Adrenal gland (tissue), 12 donors: ENCODE measurements around the gene ZBTB4. TPM values are rescaled to one million over a fixed set of nuclear protein-coding genes. Genes with fewer than 3 reads are reported as not detected.

Source experiments
- DNase-seq, 7 donors: peaks; one replicate each; pipeline ENCODE4 v3.0.0-alpha.2; 2019 to 2020
- H3K27ac ChIP-seq, 5 donors: fragments of 200-600 bp; sonication (generic) in 4 of 5; 1 replicate in 3 of 5; 2 replicates in 2 of 5; pipeline versions ENCODE4 v1.5.1 to v1.8.0; 2016 to 2020; ENCODE audit warnings: mild to moderate bottlenecking in 1 of 5
- H3K27me3 ChIP-seq: fragments of 200-600 bp; 2 replicates; pipeline ENCODE4 v1.8.0; 2021
- H3K36me3 ChIP-seq, 2 donors: fragments of 200-600 bp; replicated peaks in 1 of 2; 1 replicate in 1 of 2; 2 replicates in 1 of 2; pipeline versions ENCODE4 v1.5.1 to v1.8.0; 2018 to 2022
- H3K4me1 ChIP-seq, 2 donors: fragments of 200-600 bp; replicated peaks in 1 of 2; 1 replicate in 1 of 2; 2 replicates in 1 of 2; pipeline versions ENCODE4 v1.5.1 to v1.8.0; 2018 to 2021
- H3K4me3 ChIP-seq, 4 donors: fragments of 200-600 bp; sonication (generic) in 3 of 4; one replicate each; pipeline ENCODE4 v1.5.1; 2016 to 2018
- H3K9me3 ChIP-seq, 3 donors: fragments of 200-600 bp; sonication (generic) in 1 of 3; replicated peaks in 1 of 3; 1 replicate in 2 of 3; 2 replicates in 1 of 3; pipeline versions ENCODE4 v1.5.1 to v1.8.0; 2016 to 2021
- POLR2A ChIP-seq, 2 donors: fragments of 450-650 bp; IDR thresholded peaks; one replicate each; pipeline ENCODE4 v1.6.1; 2017; ENCODE audit warnings: antibody characterized with exemption in 2 of 2, mild to moderate bottlenecking in 2 of 2, moderate library complexity in 1 of 2
- WGBS, 4 donors: extraction: QIAGEN DNeasy Blood & Tissue Kit in 2 of 4; methylation state at CpG; one replicate each; pipeline versions ENCODE4 v1.1.5 to v1.1.7; 2013 to 2017; 5-methylcytosine and 5-hydroxymethylcytosine counted together
- intact Hi-C, 2 donors: fragments of 100-400 bp; cut with DNase I; formaldehyde crosslinking; loops; one replicate each; pipeline versions ENCODE4 v1.14.1 to v1.15.0; 2022 to 2023
- polyA plus RNA-seq, 3 donors: library from polyadenylated mRNA; stranded (reverse); fragments of 200-250 nt in 2 of 3; fragments of 350-450 nt in 1 of 3; fragmentation: Illumina TruSeq in 1 of 3; extraction: RNeasy Lipid Tissue Mini Kit (QIAGEN cat#74804) in 1 of 3; gene quantifications; one replicate each; pipeline ENCODE4 v1.2.3, GENCODE V29; 2013 to 2014
- total RNA-seq, 9 donors: library from RNA; depleted of rRNA in 4 of 9; stranded (reverse); fragments of >200 nt in 4 of 9; fragments of 120-200 nt in 1 of 9; fragmentation: NEBNext Ultra II Directional in 1 of 9; extraction: Animal tissue kit (Norgen Biotek cat#: 25700) in 1 of 9; gene quantifications; one replicate each; pipeline versions ENCODE4 v1.1.0 to v1.2.4, GENCODE V29; 2013 to 2023
- TF ChIP-seq, protein P1 (sequence below), 6 experiments: fragments of 450-650 bp in 4 of 6; fragments of 200-600 bp in 2 of 6; sonication (generic) in 1 of 6; IDR thresholded peaks; 1 replicate in 5 of 6; 2 replicates in 1 of 6; pipeline versions ENCODE4 v1.5.1 to v1.8.0; 2016 to 2021; ENCODE audit warnings: antibody characterized with exemption in 6 of 6, mild to moderate bottlenecking in 2 of 6, moderate library complexity in 1 of 6
- donor health status: healthy with polysubstance abuse.
- donor health status: Bipolar disorder and iron deficiency.
- donor health status: DM: yes; HTN: yes; CAD: no.
- donor health status: DM: no; HTN: no; CAD: no.
- donor health status: DM: no; HTN: no; CAD: no.
- donor health status: DM: yes; HTN: yes; CAD: no.

ZBTB4 gene
- total and polyA plus RNA-seq, 12 donors, result 16.6 to 111 (median 66.5) TPM

DNA sequence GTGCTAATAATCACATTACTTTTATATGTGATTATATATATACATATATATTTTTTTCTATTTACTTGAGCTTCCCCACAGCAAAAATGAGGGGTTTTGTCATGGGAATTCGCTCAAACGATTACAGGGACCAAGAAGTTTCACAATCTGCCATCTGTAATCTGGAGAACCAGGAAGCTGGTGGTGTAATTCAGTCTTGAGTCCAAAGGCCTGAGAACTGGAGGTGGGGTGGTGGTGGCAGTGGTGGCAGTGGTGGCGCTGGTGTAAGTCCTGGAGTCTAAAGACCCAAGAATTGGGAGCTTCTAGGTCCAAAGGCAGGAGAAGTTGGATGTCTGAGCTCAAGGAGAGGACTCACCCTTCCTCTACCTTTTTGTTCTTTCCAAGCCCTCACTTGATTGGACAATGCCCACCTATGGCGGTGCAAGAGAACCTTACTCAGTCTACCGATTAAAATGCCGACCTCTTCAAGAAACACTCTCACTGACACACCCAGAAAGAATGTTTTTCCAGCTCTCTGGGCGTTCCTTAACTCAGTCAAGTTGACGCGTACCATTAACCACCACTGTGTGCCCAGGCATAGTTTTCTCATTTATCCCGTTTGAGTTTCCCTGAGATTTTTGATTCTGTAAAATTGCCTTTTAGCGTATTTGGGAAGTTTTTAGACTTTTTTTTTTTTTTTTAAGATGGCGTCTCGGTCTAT, 36.6 kb upstream of the ZBTB4 start:
- H3K4me3 ChIP-seq, result no peak overlapping the region
- no peaks in the 10 kb centered on the region for H3K9me3 ChIP-seq
- no peaks in the 10 kb centered on the region for H3K27me3 ChIP-seq
- WGBS, 4 donors, result 84 to 91% (median 89%) methylated on average over 13 of the region's 13 CpGs
- peaks cover 0 to 34% of the 10 kb centered on the region in 2 donors for H3K36me3 ChIP-seq
- no peak for TF ChIP-seq POLR2A (IDR thresholded peaks at IDR 0.05)
- TF ChIP-seq, protein P1, sequence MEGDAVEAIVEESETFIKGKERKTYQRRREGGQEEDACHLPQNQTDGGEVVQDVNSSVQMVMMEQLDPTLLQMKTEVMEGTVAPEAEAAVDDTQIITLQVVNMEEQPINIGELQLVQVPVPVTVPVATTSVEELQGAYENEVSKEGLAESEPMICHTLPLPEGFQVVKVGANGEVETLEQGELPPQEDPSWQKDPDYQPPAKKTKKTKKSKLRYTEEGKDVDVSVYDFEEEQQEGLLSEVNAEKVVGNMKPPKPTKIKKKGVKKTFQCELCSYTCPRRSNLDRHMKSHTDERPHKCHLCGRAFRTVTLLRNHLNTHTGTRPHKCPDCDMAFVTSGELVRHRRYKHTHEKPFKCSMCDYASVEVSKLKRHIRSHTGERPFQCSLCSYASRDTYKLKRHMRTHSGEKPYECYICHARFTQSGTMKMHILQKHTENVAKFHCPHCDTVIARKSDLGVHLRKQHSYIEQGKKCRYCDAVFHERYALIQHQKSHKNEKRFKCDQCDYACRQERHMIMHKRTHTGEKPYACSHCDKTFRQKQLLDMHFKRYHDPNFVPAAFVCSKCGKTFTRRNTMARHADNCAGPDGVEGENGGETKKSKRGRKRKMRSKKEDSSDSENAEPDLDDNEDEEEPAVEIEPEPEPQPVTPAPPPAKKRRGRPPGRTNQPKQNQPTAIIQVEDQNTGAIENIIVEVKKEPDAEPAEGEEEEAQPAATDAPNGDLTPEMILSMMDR (IDR thresholded peaks at IDR 0.05), result no peak
- DNase-seq, result no peak
- no peaks in the 10 kb centered on the region for H3K4me1 ChIP-seq
- no peak overlapping the region for H3K27ac ChIP-seq
- intact Hi-C loops, result loop anchor here in 1 of 2 donors (5.0 kb wide), 1 partner anchor 46 kb away; the partner anchor contains the start of gene SENP3

DNA sequence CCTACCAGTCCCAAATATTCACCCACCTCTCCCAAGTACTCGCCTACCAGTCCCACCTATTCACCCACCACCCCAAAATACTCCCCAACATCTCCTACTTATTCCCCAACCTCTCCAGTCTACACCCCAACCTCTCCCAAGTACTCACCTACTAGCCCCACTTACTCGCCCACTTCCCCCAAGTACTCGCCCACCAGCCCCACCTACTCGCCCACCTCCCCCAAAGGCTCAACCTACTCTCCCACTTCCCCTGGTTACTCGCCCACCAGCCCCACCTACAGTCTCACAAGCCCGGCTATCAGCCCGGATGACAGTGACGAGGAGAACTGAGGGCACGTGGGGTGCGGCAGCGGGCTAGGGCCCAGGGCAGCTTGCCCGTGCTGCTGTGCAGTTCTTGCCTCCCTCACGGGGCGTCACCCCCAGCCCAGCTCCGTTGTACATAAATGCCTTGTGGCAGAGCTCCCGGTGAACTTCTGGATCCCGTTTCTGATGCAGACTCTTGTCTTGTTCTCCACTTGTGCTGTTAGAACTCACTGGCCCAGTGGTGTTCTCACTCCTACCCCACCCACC, 34.5 kb upstream of the ZBTB4 start:
- intact Hi-C loops, result no loop called here
- DNase-seq, result no peak
- peaks cover 0 to 55% of the 10 kb centered on the region in 2 donors for H3K36me3 ChIP-seq
- no peak for TF ChIP-seq POLR2A (IDR thresholded peaks at IDR 0.05)
- TF ChIP-seq, protein P1 (IDR thresholded peaks at IDR 0.05), result no peak
- H3K4me1 ChIP-seq, result no peaks in the 10 kb centered on the region
- no peaks in the 10 kb centered on the region for H3K9me3 ChIP-seq
- no peak overlapping the region for H3K27ac ChIP-seq
- H3K4me3 ChIP-seq, result no peak overlapping the region
- no peaks in the 10 kb centered on the region for H3K27me3 ChIP-seq
- 68 to 76% (median 70%) methylated on average over 11 to 17 of the region's 17 CpGs for WGBS, 4 donors

DNA sequence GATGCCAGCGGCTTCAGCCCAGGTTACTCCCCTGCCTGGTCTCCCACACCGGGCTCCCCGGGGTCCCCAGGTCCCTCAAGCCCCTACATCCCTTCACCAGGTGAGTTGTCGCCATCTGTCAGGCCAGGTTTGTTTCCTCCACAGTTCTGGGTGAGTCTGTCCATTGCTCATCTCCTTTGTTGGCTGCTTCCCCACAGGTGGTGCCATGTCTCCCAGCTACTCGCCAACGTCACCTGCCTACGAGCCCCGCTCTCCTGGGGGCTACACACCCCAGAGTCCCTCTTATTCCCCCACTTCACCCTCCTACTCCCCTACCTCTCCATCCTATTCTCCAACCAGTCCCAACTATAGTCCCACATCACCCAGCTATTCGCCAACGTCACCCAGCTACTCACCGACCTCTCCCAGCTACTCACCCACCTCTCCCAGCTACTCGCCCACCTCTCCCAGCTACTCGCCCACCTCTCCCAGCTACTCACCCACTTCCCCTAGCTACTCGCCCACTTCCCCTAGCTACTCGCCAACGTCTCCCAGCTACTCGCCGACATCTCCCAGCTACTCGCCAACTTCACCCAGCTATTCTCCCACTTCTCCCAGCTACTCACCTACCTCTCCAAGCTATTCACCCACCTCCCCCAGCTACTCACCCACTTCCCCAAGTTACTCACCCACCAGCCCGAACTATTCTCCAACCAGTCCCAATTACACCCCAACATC, 33.6 kb upstream of the ZBTB4 start:
- no peak for DNase-seq
- intact Hi-C loops, result no loop called here
- no peak for TF ChIP-seq POLR2A (IDR thresholded peaks at IDR 0.05)
- TF ChIP-seq, protein P1 (IDR thresholded peaks at IDR 0.05), result no peak
- Histone ChIP-seq H3K36me3 (peaks cover 0 to 65% of the 10 kb centered on the region in 2 donors), H3K4me3 (no peak overlapping the region), H3K27ac (no peak overlapping the region), H3K9me3 (no peaks in the 10 kb centered on the region), H3K4me1 (no peaks in the 10 kb centered on the region), H3K27me3 (no peaks in the 10 kb centered on the region)
- 86 to 89% (median 86%) methylated on average over 18 to 20 of the region's 20 CpGs for WGBS, 4 donors

DNA sequence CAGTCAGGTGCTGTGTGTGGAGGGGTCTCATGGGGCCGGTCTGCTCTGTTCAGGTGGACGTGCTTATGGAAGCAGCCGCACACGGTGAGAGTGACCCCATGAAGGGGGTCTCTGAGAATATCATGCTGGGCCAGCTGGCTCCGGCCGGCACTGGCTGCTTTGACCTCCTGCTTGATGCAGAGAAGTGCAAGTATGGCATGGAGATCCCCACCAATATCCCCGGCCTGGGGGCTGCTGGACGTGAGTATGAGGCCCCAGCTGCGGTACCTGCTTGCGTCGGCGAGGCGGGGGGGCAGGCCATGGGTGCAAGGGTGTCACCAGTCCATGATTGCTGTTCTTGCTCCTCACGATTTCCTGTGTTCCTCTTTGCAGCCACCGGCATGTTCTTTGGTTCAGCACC, 32.7 kb upstream of the ZBTB4 start:
- peaks cover 0 to 74% of the 10 kb centered on the region in 2 donors for H3K36me3 ChIP-seq
- WGBS, 4 donors, result 88 to 95% (median 93%) methylated on average over 2 to 15 of the region's 15 CpGs
- DNase-seq, result no peak

More for the DNA sequence above, 32.7 kb upstream of the ZBTB4 start:
- Histone ChIP-seq H3K27ac (no peak overlapping the region), H3K4me3 (no peak overlapping the region), H3K4me1 (no peaks in the 10 kb centered on the region), H3K9me3 (no peaks in the 10 kb centered on the region), H3K27me3 (no peaks in the 10 kb centered on the region)
- TF ChIP-seq, protein P1 (IDR thresholded peaks at IDR 0.05), result no peak
- TF ChIP-seq POLR2A (IDR thresholded peaks at IDR 0.05), result no peak
- intact Hi-C loops, result no loop called here
